H1 (cell line): ENCODE results near the gene ZFAND2B. TPM values are rescaled to one million over a fixed set of nuclear protein-coding genes. Genes with fewer than 3 reads are reported as not detected.

ENCODE experiments used
- CTCF ChIA-PET: fragments of 300-600 bp; sonication (Branson Sonifier 250); formaldehyde crosslinking; loops from one replicate; lab custom pipeline; 2021; ENCODE audit not compliant: partially characterized antibody; lab: Charles Lee
- POLR2A ChIA-PET: fragments of 300-600 bp; sonication (Branson Sonifier 250); formaldehyde crosslinking; loops from one replicate; lab custom pipeline; 2021; ENCODE audit warnings: inconsistent platforms; ENCODE audit not compliant: partially characterized antibody; lab: Charles Lee
- DNase-seq, 2 experiments: peaks; one replicate each; pipeline versions ENCODE4 v3.0.0 to v3.0.0-alpha.2; 2010 to 2022; ENCODE audit warnings: low spot score in 2 of 2, low read depth in 1 of 2, mixed read lengths in 1 of 2
- FAIRE-seq: peaks from 2 replicates; lab custom pipeline; 2011; peaks lifted over from hg19 to GRCh38; lab: Jason Lieb, UNC
- H2AFZ ChIP-seq: 2 replicates; pipeline ENCODE4 v1.8.1; 2012; ENCODE audit warnings: low read length, inconsistent platforms
- H2AK5ac ChIP-seq: 2 replicates; pipeline ENCODE4 v1.6.1; 2013; ENCODE audit warnings: low read depth, low read length
- H2BK120ac ChIP-seq: replicated peaks from 2 replicates; pipeline ENCODE3; 2013; ENCODE audit warnings: low read depth, low read length, inconsistent platforms
- H2BK12ac ChIP-seq: 2 replicates; pipeline ENCODE4 v1.6.1; 2013; ENCODE audit warnings: low read depth, low read length
- H2BK15ac ChIP-seq: 2 replicates; pipeline ENCODE4 v1.6.1; 2013; ENCODE audit warnings: low read length
- H2BK20ac ChIP-seq: 2 replicates; pipeline ENCODE4 v1.6.1; 2013; ENCODE audit warnings: low read length
- H2BK5ac ChIP-seq: 2 replicates; pipeline ENCODE4 v1.6.1; 2013; ENCODE audit warnings: low read depth, low read length
- H3K14ac ChIP-seq: 2 replicates; pipeline ENCODE4 v1.6.1; 2013; ENCODE audit warnings: inconsistent platforms; ENCODE audit not compliant: insufficient read length
- H3K18ac ChIP-seq: 2 replicates; pipeline ENCODE4 v1.6.1; 2013; ENCODE audit warnings: low read length; ENCODE audit errors: extremely low read depth
- H3K23ac ChIP-seq: 2 replicates; pipeline ENCODE4 v1.6.1; 2013; ENCODE audit warnings: inconsistent platforms; ENCODE audit not compliant: insufficient read length
- H3K23me2 ChIP-seq: 2 replicates; pipeline ENCODE4 v1.6.1; 2013; ENCODE audit warnings: low read depth, low read length
- H3K27ac ChIP-seq: 2 replicates; pipeline ENCODE4 v1.6.1; 2011; ENCODE audit warnings: low read depth, low read length, inconsistent platforms
- H3K27me3 ChIP-seq, 4 experiments: replicated peaks in 1 of 4; 1 replicate in 1 of 4; 2 replicates in 3 of 4; pipeline versions ENCODE4 v1.6.1 to v1.8.1; 2011 to 2013; ENCODE audit warnings: low read length in 3 of 4, mild to moderate bottlenecking in 3 of 4, inconsistent platforms in 2 of 4, mixed read lengths in 2 of 4, moderate library complexity in 1 of 4; ENCODE audit not compliant: control insufficient read depth in 3 of 4, insufficient read depth in 3 of 4; ENCODE audit errors: extremely low read depth in 1 of 4
- H3K36me3 ChIP-seq, 4 experiments: 2 replicates each; pipeline versions ENCODE4 v1.6.1 to v1.8.1; 2011 to 2013; ENCODE audit warnings: mild to moderate bottlenecking in 4 of 4, low read length in 3 of 4, moderate library complexity in 2 of 4, control low read depth in 1 of 4, inconsistent platforms in 1 of 4; ENCODE audit not compliant: insufficient read depth in 4 of 4, control insufficient read depth in 2 of 4
- H3K4ac ChIP-seq: replicated peaks from 2 replicates; pipeline ENCODE3; 2013; ENCODE audit warnings: low read length, low read depth, mixed read lengths, inconsistent platforms; ENCODE audit not compliant: insufficient read length
- H3K4me1 ChIP-seq, 4 experiments: replicated peaks in 1 of 4; 1 replicate in 1 of 4; 2 replicates in 3 of 4; pipeline versions ENCODE4 v1.6.1 to v1.8.1; 2011 to 2013; ENCODE audit warnings: low read length in 3 of 4, inconsistent platforms in 2 of 4, mixed read lengths in 1 of 4; ENCODE audit not compliant: insufficient read depth in 4 of 4, control insufficient read depth in 3 of 4
- H3K4me2 ChIP-seq, 2 experiments: 2 replicates each; pipeline versions ENCODE4 v1.6.1 to v1.8.1; 2011 to 2013; ENCODE audit warnings: low read depth in 2 of 2, low read length in 2 of 2, control low read depth in 1 of 2, inconsistent platforms in 1 of 2, mild to moderate bottlenecking in 1 of 2; ENCODE audit not compliant: insufficient read depth in 1 of 2
- H3K4me3 ChIP-seq, 4 experiments: fragments of 200-600, 300-600 bp in 1 of 4; sonication (generic), shearing (Covaris generic), sonication (Bioruptor Twin) in 1 of 4; 2 replicates each; pipeline versions ENCODE4 v1.5.1 to v1.8.1; 2011 to 2016; ENCODE audit warnings: low read length in 4 of 4, low read depth in 3 of 4, control low read depth in 2 of 4, inconsistent platforms in 2 of 4, mild to moderate bottlenecking in 2 of 4, mixed read lengths in 1 of 4, moderate library complexity in 1 of 4; ENCODE audit not compliant: insufficient read depth in 2 of 4; ENCODE audit errors: extremely low read depth in 1 of 4
- H3K56ac ChIP-seq: replicated peaks from 2 replicates; pipeline ENCODE3; 2013; ENCODE audit warnings: low read depth, mild to moderate bottlenecking, mixed read lengths, low read length, inconsistent platforms; ENCODE audit not compliant: insufficient read length
- H3K79me1 ChIP-seq: 2 replicates; pipeline ENCODE4 v1.6.1; 2013; ENCODE audit warnings: low read depth, low read length, control low read depth
- H3K79me2 ChIP-seq, 2 experiments: 2 replicates each; pipeline versions ENCODE4 v1.6.1 to v1.8.1; 2012 to 2013; ENCODE audit warnings: low read length in 2 of 2, mild to moderate bottlenecking in 2 of 2, inconsistent platforms in 1 of 2; ENCODE audit not compliant: insufficient read depth in 2 of 2, control insufficient read depth in 1 of 2
- H3K9ac ChIP-seq, 4 experiments: replicated peaks in 1 of 4; 1 replicate in 1 of 4; 2 replicates in 3 of 4; pipeline versions ENCODE4 v1.6.1 to v1.8.1; 2011 to 2013; ENCODE audit warnings: low read depth in 3 of 4, low read length in 3 of 4, control low read depth in 2 of 4, mild to moderate bottlenecking in 2 of 4, moderate library complexity in 2 of 4, inconsistent platforms in 1 of 4; ENCODE audit errors: extremely low read depth in 1 of 4
- H3K9me3 ChIP-seq, 2 experiments: 2 replicates each; pipeline versions ENCODE4 v1.6.1 to v1.8.1; 2012 to 2013; ENCODE audit warnings: mild to moderate bottlenecking in 2 of 2, moderate library complexity in 2 of 2, control low read depth in 1 of 2, inconsistent platforms in 1 of 2, low read depth in 1 of 2, low read length in 1 of 2, mixed read lengths in 1 of 2; ENCODE audit not compliant: insufficient read depth in 2 of 2
- H4K20me1 ChIP-seq, 2 experiments: replicated peaks in 1 of 2; 2 replicates each; pipeline versions ENCODE3 to v1.8.1; 2011 to 2013; ENCODE audit warnings: inconsistent platforms in 2 of 2, low read length in 2 of 2, mild to moderate bottlenecking in 1 of 2; ENCODE audit not compliant: insufficient read depth in 2 of 2, control insufficient read depth in 1 of 2
- H4K5ac ChIP-seq: 2 replicates; pipeline ENCODE4 v1.6.1; 2013; ENCODE audit warnings: low read length, low read depth, mixed read lengths, inconsistent platforms; ENCODE audit not compliant: insufficient read length
- H4K8ac ChIP-seq: 2 replicates; pipeline ENCODE4 v1.8.0; 2013; ENCODE audit warnings: mild to moderate bottlenecking, moderate library complexity, low read length, inconsistent platforms; ENCODE audit not compliant: insufficient read depth; ENCODE audit errors: extremely low read depth
- H4K91ac ChIP-seq: replicated peaks from 2 replicates; pipeline ENCODE3; 2013; ENCODE audit warnings: low read length, mixed read lengths, inconsistent platforms; ENCODE audit not compliant: insufficient read length
- BCL11A ChIP-seq, 2 experiments: IDR thresholded peaks; one replicate each; pipeline ENCODE4 v1.6.1; 2011; ENCODE audit warnings: low read depth in 2 of 2, low read length in 2 of 2, mild to moderate bottlenecking in 2 of 2
- CBX5 ChIP-seq: fragments of 300-800, 300-1000 bp; sonication (generic); IDR thresholded peaks from 2 replicates; pipeline ENCODE4 v1.7.1; 2016; ENCODE audit warnings: antibody characterized with exemption, low read length, low read depth
- CEBPB ChIP-seq: IDR thresholded peaks from 2 replicates; pipeline ENCODE4 v1.6.1; 2012; ENCODE audit warnings: low read depth, low read length
- EP300 ChIP-seq, 2 experiments: IDR thresholded peaks; 1 replicate in 1 of 2; 2 replicates in 1 of 2; pipeline ENCODE4 v1.6.1; 2011 to 2012; ENCODE audit warnings: low read depth in 2 of 2, low read length in 2 of 2, mild to moderate bottlenecking in 2 of 2, borderline replicate concordance in 1 of 2, inconsistent platforms in 1 of 2, moderate library complexity in 1 of 2
- HDAC2 ChIP-seq, 2 experiments: fragments of 300-600 bp in 1 of 2; sonication (generic) in 1 of 2; IDR thresholded peaks; 2 replicates each; pipeline ENCODE4 v1.6.1; 2011 to 2012; ENCODE audit warnings: low read depth in 2 of 2, low read length in 2 of 2, mild to moderate bottlenecking in 2 of 2, moderate library complexity in 2 of 2, borderline replicate concordance in 1 of 2, inconsistent platforms in 1 of 2
- JUN ChIP-seq: IDR thresholded peaks from 2 replicates; pipeline ENCODE4 v1.6.1; 2011; ENCODE audit warnings: low read depth, mild to moderate bottlenecking, improper control_type of control experiment, low read length
- KDM5A ChIP-seq: fragments of 200-600 bp; IDR thresholded peaks from 2 replicates; pipeline ENCODE4 v1.7.1; 2012; ENCODE audit warnings: mild to moderate bottlenecking, low read length, inconsistent platforms, mixed read lengths
- PHF8 ChIP-seq: fragments of 200-600 bp; sonication (generic); conservative IDR thresholded peaks from 2 replicates; pipeline ENCODE4 v1.7.1; 2012; ENCODE audit warnings: low read depth, mild to moderate bottlenecking, inconsistent platforms, low read length, moderate library complexity
- POLR2AphosphoS5 ChIP-seq: IDR thresholded peaks from 2 replicates; pipeline ENCODE4 v1.6.1; 2011; ENCODE audit warnings: low read depth, low read length
- SIRT6 ChIP-seq: IDR thresholded peaks from one replicate; pipeline ENCODE4 v1.7.1; 2012; ENCODE audit warnings: low read length, inconsistent platforms
- SIX5 ChIP-seq: IDR thresholded peaks from 2 replicates; pipeline ENCODE4 v1.6.1; 2011; ENCODE audit warnings: mild to moderate bottlenecking, low read depth, low read length
- SP1 ChIP-seq: IDR thresholded peaks from 2 replicates; pipeline ENCODE4 v1.6.1; 2011; ENCODE audit warnings: low read depth, low read length
- TEAD4 ChIP-seq: IDR thresholded peaks from 2 replicates; pipeline ENCODE4 v1.6.1; 2012; ENCODE audit warnings: low read depth, low read length, inconsistent platforms, mixed read lengths
- WGBS, 2 experiments: shearing (Covaris generic) in 1 of 2; methylation state at CpG; one replicate each; pipeline versions ENCODE4 v1.1.6 to v1.1.7; 2013 to 2015; ENCODE audit warnings: low lambda C conversion rate in 2 of 2, mixed read lengths in 2 of 2, inconsistent platforms in 1 of 2, low coverage in 1 of 2, missing lambda C conversion rate in 1 of 2; ENCODE audit not compliant: insufficient replicate concordance in 2 of 2, insufficient coverage in 1 of 2, insufficient read length in 1 of 2; ENCODE audit errors: extremely low coverage in 1 of 2, missing lambda C conversion rate in 1 of 2; 5-methylcytosine and 5-hydroxymethylcytosine counted together
- polyA plus RNA-seq, 7 experiments: library from polyadenylated mRNA; depleted of rRNA in 3 of 7; stranded (reverse) in 5 of 7; unstranded in 2 of 7; fragments of >200 nt in 5 of 7; fragments of 200-250 nt in 2 of 7; gene quantifications; 1 replicate in 5 of 7; 2 replicates in 1 of 7; 4 replicates in 1 of 7; pipeline versions ENCODE4 v1.2.1 to v1.2.3, GENCODE V29; 2011 to 2013; ENCODE audit warnings: missing spikeins in 2 of 7, mixed read lengths in 2 of 7
- total RNA-seq: library from RNA; stranded (reverse); fragmentation: NEBNext Ultra II Directional; extraction: Animal tissue kit (Norgen Biotek cat#: 25700); gene quantifications from 2 replicates; pipeline ENCODE4 v1.2.1, GENCODE V29; 2021
- TF ChIP-seq, protein P1 (sequence below): IDR thresholded peaks from 2 replicates; pipeline ENCODE4 v1.6.1; 2011; ENCODE audit warnings: low read depth, mild to moderate bottlenecking, low read length; ENCODE audit not compliant: insufficient read depth

The ZFAND2B gene
- total and polyA plus RNA-seq, 2 of the 8 experiments (the other 6 are each of a cell fraction or from before 2014, with no cell fraction given) = 16.0 to 17.9 TPM

DNA sequence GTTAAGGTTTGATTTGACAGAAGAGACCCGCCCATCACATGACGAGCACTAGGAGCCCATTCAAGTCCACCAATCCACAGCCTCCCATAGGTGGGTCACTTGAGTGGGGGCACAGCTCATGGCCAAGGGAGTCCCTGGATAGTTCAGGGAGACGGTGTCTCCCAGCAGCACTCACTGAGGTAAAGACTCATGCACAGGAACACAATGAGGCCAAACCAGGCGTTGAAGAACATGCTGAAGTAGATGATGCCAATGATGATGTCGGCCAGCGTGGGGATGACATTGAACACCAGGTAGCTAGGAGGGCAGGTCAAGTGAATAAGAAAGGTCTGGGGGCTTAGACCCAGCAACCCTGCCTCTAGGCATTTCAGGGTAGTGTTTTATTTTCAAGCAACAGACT, 8.2 kb downstream of the ZFAND2B start:
- H3K23me2 ChIP-seq = peaks cover 14% of the 10 kb centered on the region
- H2BK20ac ChIP-seq = no peak overlapping the region
- no peak overlapping the region for H3K4me2 ChIP-seq
- H3K56ac ChIP-seq = no peak overlapping the region
- H3K14ac ChIP-seq = no peak overlapping the region
- H3K4me1 ChIP-seq = peaks cover 0 to 11% (median 6%) of the 10 kb centered on the region in 4 experiments; a peak in 3 of 7 replicates
- no peak overlapping the region for H2BK12ac ChIP-seq
- DNase-seq (no peak), FAIRE-seq (no peak)
- ChIA-PET CTCF (interaction anchor here (0.8 to 1.8 kb wide), 2 partner anchors 30 to 34 kb away, joined by 3 to 4 read pairs; no protein-coding TSS in a partner anchor), POLR2A (interaction anchor here (1.1 to 14.0 kb wide), 2 partner anchors 11 to 33 kb away, joined by 4 to 190 read pairs; partner anchors contain the start of genes GLB1L, STK16, TUBA4A and TUBA4B)
- WGBS, 2 experiments = 93% methylated on average over 6 of the region's 6 CpGs; no CpG with 5 or more reads in 1 of the 2 experiments
- H3K79me2 ChIP-seq = no peaks in the 10 kb centered on the region
- no peak overlapping the region for H2BK5ac ChIP-seq
- H3K27ac ChIP-seq = no peak overlapping the region
- H2AFZ ChIP-seq = no peak overlapping the region
- H2BK120ac ChIP-seq = no peak overlapping the region
- H4K91ac ChIP-seq = no peak overlapping the region
- H2AK5ac ChIP-seq = no peak overlapping the region
- H3K18ac ChIP-seq = no peak overlapping the region
- H3K9me3 ChIP-seq = no peaks in the 10 kb centered on the region
- H3K36me3 ChIP-seq = peaks cover 14 to 51% (median 29%) of the 10 kb centered on the region in 4 experiments
- no peaks in the 10 kb centered on the region; a peak in 1 of 7 replicates for H3K27me3 ChIP-seq
- no peak overlapping the region for H3K4me3 ChIP-seq
- no peak overlapping the region for H3K4ac ChIP-seq
- H4K20me1 ChIP-seq = peaks cover 0 to 2% of the 10 kb centered on the region in 2 experiments
- no peak overlapping the region for H4K8ac ChIP-seq
- no peak overlapping the region for H3K23ac ChIP-seq
- no peak overlapping the region for H3K9ac ChIP-seq
- H2BK15ac ChIP-seq = no peak overlapping the region
- H4K5ac ChIP-seq = no peak overlapping the region
- H3K79me1 ChIP-seq = no peaks in the 10 kb centered on the region
- TF ChIP-seq CBX5 (no peak), TEAD4 (no peak), PHF8 (no peak), JUN (no peak), POLR2AphosphoS5 (no peak), CEBPB (no peak), BCL11A (IDR thresholded peaks at IDR 0.05; ENCODE audit: low read depth in 2 of 2, low read length in 2 of 2) (no peak), SIRT6 (no peak), SP1 (no peak), HDAC2 (IDR thresholded peaks at IDR 0.05; ENCODE audit: borderline replicate concordance in 1 of 2, low read depth in 2 of 2, low read length in 2 of 2) (no peak), KDM5A (no peak), SIX5 (no peak), EP300 (IDR thresholded peaks at IDR 0.05; ENCODE audit: borderline replicate concordance in 1 of 2, low read depth in 2 of 2, low read length in 2 of 2) (no peak)
- TF ChIP-seq, protein P1, sequence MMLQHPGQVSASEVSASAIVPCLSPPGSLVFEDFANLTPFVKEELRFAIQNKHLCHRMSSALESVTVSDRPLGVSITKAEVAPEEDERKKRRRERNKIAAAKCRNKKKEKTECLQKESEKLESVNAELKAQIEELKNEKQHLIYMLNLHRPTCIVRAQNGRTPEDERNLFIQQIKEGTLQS = no peak
